T-helper 1 cell treated with Interleukin-12 subunit alpha and Interleukin-12 subunit beta and Interleukin-4 antibody, amounts not matched to agents 30 μg/mL and 1 μg/mL, for 36 hours (primary cell): ENCODE results near the gene NEUROD2.

Experiments
- H3K27ac Mint-ChIP-seq: one replicate; pipeline ENCODE4 v1.8.0; 2021; ENCODE audit warnings: mild to moderate bottlenecking, mixed read lengths
- H3K27me3 Mint-ChIP-seq: one replicate; pipeline ENCODE4 v1.8.0; 2021; ENCODE audit warnings: low read depth, mixed read lengths
- H3K36me3 Mint-ChIP-seq: one replicate; pipeline ENCODE4 v1.8.0; 2021; ENCODE audit warnings: low read depth, mixed read lengths
- H3K4me1 Mint-ChIP-seq: one replicate; pipeline ENCODE4 v1.8.0; 2021; ENCODE audit warnings: low read depth, mixed read lengths
- H3K4me3 Mint-ChIP-seq: one replicate; pipeline ENCODE4 v1.8.0; 2021; ENCODE audit warnings: mild to moderate bottlenecking, moderate library complexity, mixed read lengths
- H3K9me3 Mint-ChIP-seq: one replicate; pipeline ENCODE4 v1.8.0; 2021; ENCODE audit warnings: mixed read lengths

NEUROD2 gene

DNA sequence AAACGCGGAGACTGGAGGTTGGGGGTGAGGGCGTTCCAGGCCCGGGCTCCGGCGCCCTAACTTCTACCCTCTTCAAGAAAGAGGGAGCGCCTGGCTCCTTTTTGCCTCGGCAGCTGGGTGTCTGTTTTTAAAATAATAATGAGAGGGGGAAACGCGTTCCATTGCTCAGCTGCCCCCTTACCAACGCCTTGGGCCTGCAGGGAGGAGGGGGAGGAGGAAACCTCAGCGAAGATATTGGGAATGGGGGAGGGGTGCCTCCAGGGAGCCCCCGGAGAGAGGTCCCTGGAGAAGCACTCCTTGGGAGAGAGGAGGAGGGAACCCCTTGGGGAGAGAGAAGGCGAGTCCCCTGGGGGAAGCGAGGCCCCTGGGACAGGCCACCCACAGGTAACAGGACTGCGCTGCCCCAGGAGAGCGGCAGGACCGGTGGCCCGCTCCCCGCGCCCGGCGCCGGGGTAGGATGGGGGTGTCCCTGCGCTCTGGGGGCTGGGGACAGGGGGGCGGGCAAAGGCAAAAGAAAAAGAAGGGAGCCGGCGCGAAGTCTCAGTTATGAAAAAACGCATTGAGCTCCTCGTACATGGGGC, 2.7 kb downstream of the NEUROD2 start:
- Mint-ChIP-seq H3K27me3 (peaks cover 82% of the 10 kb centered on the region), H3K9me3 (no peaks in the 10 kb centered on the region), H3K4me1 (peaks cover 6% of the 10 kb centered on the region), H3K36me3 (no peaks in the 10 kb centered on the region), H3K4me3 (no peak overlapping the region), H3K27ac (peak overlapping the region; percentile 45)

GRCh38 chr17:39603304-39604016, 4.3 kb downstream of the NEUROD2 start:
- Mint-ChIP-seq H3K36me3 (no peaks in the 10 kb centered on the region), H3K27me3 (peaks cover 86% of the 10 kb centered on the region), H3K4me3 (no peak overlapping the region), H3K4me1 (peaks cover 6% of the 10 kb centered on the region), H3K9me3 (no peaks in the 10 kb centered on the region), H3K27ac (peak overlapping the region; percentile 14)

GRCh38 chr17:39602533-39603303, 5.0 kb downstream of the NEUROD2 start:
- no peak overlapping the region for H3K27ac Mint-ChIP-seq
- no peaks in the 10 kb centered on the region for H3K9me3 Mint-ChIP-seq
- H3K4me3 Mint-ChIP-seq: no peak overlapping the region
- peaks cover 89% of the 10 kb centered on the region for H3K27me3 Mint-ChIP-seq
- peaks cover 6% of the 10 kb centered on the region for H3K4me1 Mint-ChIP-seq
- no peaks in the 10 kb centered on the region for H3K36me3 Mint-ChIP-seq

GRCh38 chr17:39601758-39602532, 5.8 kb downstream of the NEUROD2 start:
- Mint-ChIP-seq H3K9me3 (no peaks in the 10 kb centered on the region), H3K4me3 (no peak overlapping the region), H3K36me3 (no peaks in the 10 kb centered on the region), H3K27ac (no peak overlapping the region), H3K27me3 (peaks cover 91% of the 10 kb centered on the region), H3K4me1 (peaks cover 6% of the 10 kb centered on the region)

DNA sequence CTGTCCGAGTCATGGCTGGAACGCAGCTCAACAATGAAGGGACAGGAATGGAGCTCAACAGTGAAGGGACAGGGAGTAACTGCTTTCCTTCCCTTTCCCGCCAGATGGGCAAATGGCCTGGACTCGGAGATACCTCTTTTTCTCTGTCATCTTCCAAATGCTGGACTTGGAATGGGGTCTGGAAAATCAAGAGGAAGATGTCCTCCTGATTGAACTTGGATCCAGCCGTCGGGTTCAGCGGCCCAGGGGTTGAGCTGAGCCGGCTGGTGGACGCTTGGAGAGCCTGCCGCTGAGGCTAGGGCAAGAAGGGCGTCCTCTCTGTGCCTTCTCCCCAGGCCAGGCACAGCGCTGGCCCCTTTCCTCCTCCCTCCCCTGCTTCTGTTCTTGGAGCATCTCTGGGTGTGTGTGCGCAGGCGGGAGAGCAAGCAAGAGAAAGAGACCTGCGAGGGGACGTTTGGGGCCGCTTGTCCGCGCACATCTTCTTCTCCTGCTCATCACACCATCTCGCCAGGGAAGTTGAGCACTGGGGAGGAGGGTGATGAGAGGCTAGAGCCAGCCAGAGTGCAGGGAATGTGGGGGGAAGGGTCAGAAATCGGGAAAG, 6.6 kb downstream of the NEUROD2 start:
- Mint-ChIP-seq H3K27me3 (peaks cover 94% of the 10 kb centered on the region), H3K9me3 (no peaks in the 10 kb centered on the region), H3K36me3 (peaks cover 2% of the 10 kb centered on the region), H3K4me1 (peaks cover 6% of the 10 kb centered on the region), H3K4me3 (no peak overlapping the region), H3K27ac (no peak overlapping the region)

DNA sequence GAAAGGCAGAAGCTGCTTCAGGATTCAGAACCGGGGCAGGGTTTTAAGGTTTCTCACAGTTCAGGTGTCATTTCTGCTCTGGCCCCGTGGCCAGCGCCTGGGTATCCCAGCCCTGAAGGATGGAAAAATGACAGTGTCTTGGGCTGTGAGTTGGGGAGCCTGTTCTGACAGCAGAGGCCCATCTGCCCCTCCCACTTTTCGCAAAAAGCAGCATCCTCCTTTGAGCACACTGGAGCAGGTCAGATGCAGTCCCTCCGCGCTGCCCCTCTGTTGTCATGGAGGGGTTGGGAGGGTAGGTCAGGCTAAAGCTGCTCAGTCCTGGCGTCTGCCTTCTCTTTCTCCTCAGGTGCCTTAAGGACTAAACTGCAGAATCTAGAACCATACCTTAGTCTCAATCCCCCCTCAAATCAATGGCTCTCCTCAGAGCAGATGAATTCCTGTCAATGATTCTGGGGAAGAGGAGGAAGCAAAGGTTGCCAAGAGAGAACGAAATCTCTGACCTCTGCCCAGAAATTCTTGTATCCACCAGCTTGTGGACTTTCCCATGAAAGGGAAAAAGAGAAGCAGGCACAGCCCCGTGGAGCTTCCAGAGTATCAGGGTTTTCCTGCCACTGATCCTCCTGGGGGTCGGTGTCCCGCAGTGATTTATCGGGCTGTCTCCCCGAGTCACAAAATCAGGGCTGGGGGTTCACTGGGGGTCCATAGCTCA, 7.3 kb downstream of the NEUROD2 start:
- Mint-ChIP-seq H3K9me3 (no peaks in the 10 kb centered on the region), H3K36me3 (peaks cover 3% of the 10 kb centered on the region), H3K27ac (no peak overlapping the region), H3K4me1 (peaks cover 6% of the 10 kb centered on the region), H3K4me3 (no peak overlapping the region), H3K27me3 (peaks cover 96% of the 10 kb centered on the region)

GRCh38 chr17:39599665-39600231, 8.0 kb downstream of the NEUROD2 start:
- no peak overlapping the region for H3K4me3 Mint-ChIP-seq
- H3K27me3 Mint-ChIP-seq: peaks cover 96% of the 10 kb centered on the region
- H3K36me3 Mint-ChIP-seq: peaks cover 3% of the 10 kb centered on the region
- H3K9me3 Mint-ChIP-seq: no peaks in the 10 kb centered on the region
- no peak overlapping the region for H3K27ac Mint-ChIP-seq
- H3K4me1 Mint-ChIP-seq: peaks cover 2% of the 10 kb centered on the region

- Mint-ChIP-seq H3K4me1 (peaks cover 2% of the 10 kb centered on the region), H3K36me3 (peaks cover 3% of the 10 kb centered on the region), H3K27me3 (peaks cover 96% of the 10 kb centered on the region), H3K4me3 (no peak overlapping the region), H3K9me3 (no peaks in the 10 kb centered on the region), H3K27ac (no peak overlapping the region)
Observed at GRCh38 chr17:39599004-39599664, 8.6 kb downstream of the NEUROD2 start.

DNA sequence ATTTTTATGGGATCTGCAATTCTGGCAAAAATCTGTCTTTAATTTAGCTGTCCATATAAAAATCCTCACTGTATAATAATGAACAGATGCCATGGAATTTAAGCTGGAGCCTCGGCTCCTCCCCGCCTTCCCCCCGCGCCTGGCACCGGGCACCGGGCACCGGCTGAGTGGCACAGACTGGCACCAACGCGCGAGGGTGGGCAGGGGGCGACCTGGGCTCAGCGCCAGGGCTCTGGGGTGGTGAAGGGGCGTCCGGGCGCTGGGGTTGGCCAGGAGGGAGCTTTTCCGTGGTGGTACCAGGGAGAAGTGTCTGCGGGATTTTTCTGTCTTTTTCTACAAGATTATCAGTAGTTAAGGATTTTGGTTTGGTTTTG, 9.1 kb downstream of the NEUROD2 start:
- Mint-ChIP-seq H3K36me3 (peaks cover 3% of the 10 kb centered on the region), H3K9me3 (no peaks in the 10 kb centered on the region), H3K4me3 (no peak overlapping the region), H3K27ac (no peak overlapping the region), H3K27me3 (peaks cover 97% of the 10 kb centered on the region), H3K4me1 (peaks cover 2% of the 10 kb centered on the region)

DNA sequence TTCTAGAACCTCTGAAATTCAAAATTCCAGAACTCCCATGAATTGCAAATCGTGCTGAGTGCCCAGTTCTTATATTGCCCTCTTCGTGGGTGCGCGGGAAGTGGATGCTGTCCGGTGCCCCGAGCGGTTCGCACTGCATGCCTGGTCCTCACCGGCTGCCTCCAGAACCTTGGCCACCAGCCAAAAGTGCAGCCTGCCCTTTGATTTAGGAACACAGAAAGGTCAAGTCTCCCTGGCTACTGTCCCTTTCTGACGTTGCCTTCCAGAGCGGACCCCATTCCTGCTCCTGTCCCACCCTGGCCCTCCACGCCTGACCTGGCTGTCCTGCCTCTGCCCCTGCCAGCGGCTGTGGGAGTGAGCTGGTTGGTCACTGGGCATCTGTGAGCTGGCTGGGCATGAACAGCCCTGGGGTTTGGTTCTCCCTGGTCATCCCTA, 9.7 kb downstream of the NEUROD2 start:
- no peak overlapping the region for H3K4me3 Mint-ChIP-seq
- no peak overlapping the region for H3K27ac Mint-ChIP-seq
- peaks cover 97% of the 10 kb centered on the region for H3K27me3 Mint-ChIP-seq
- H3K36me3 Mint-ChIP-seq: peaks cover 3% of the 10 kb centered on the region
- H3K9me3 Mint-ChIP-seq: no peaks in the 10 kb centered on the region
- no peaks in the 10 kb centered on the region for H3K4me1 Mint-ChIP-seq

GRCh38 chr17:39597372-39598046, 10.2 kb downstream of the NEUROD2 start:
- Mint-ChIP-seq H3K4me3 (no peak overlapping the region), H3K27ac (no peak overlapping the region), H3K27me3 (peaks cover 94% of the 10 kb centered on the region), H3K36me3 (peaks cover 3% of the 10 kb centered on the region), H3K4me1 (no peaks in the 10 kb centered on the region), H3K9me3 (no peaks in the 10 kb centered on the region)

GRCh38 chr17:39596543-39597267, 11.0 kb downstream of the NEUROD2 start:
- Mint-ChIP-seq H3K27ac (no peak overlapping the region), H3K4me1 (no peaks in the 10 kb centered on the region), H3K27me3 (peaks cover 91% of the 10 kb centered on the region), H3K4me3 (no peak overlapping the region), H3K36me3 (peaks cover 3% of the 10 kb centered on the region), H3K9me3 (no peaks in the 10 kb centered on the region)
